Hippocampal formation (tissue), 2 donors: ENCODE results near the gene ZNF292.
"Not testable (repeated sequence)": the region's sequence is repeated elsewhere in the genome, so short reads cannot be mapped to it uniquely, and the experiment has no call there.

ENCODE experiments used
- DNase-seq, 2 donors: peaks; one replicate each; lab custom pipeline; 2025; lab: John Stamatoyannopoulos, UW

The ZNF292 gene

DNA sequence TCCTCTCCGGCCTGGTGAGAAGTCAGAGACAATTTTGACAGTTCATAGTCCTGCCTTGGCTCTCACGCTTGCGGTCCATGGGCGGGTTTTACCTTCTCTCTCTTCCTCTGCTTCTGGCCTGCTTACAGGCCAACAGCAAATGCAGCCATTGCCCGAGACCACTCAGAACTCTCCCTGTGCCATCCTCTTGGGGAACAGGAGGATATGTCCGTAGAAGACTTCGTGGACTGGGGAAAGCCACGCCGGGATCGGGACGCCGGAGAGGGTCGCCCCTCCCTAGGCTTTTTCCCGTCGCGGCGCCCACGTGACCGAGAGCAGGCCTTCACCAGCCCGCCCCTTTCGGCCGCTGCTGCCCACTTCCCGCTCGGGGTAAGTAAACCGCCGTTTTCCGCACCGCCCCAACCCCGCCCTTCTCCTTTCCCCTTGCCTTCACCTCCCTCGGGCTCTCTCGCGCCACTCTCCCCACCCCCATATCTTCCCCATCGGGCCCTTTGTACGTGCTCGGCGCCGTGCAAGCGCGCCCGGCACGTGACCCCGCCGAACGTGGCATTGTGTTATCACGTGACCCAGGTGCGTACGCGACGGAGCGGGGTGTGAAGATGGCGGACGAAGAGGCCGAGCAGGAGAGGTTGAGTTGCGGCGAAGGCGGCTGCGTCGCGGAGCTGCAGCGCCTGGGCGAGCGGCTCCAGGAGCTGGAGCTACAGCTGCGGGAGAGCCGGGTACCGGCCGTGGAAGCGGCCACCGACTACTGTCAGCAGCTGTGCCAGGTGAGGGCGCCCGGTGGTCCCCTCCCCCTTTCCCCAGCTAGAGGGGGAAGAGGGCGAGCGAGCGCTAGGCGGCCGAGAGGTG is at the start of gene ZNF292:
Gene ZNF292, plus strand, starts transcription at position 573 of the 849 bp plus-strand sequence. Its CDS starts 27 bp downstream, at position 600.
- DNase-seq, result peak; percentile 94 to 96

DNA sequence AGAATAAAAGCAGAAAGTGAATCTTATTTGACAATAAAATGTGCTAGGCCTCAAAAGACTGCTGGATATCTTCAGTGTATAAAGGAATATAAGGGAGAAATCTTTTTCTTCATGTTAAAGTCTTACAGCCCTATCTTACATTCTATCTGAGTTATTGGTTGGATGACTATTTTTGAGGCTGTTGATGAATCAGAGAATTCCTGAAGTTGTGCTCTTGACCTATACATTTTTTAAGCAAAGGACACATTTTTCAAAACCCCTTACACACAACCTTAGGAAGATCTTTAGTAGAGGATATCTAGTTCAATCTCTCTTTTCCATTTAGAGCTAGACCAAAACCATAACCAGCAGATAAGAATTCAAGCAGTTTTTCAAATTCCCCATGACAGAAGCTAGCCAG is 49.5 kb upstream of the ZNF292 start:
- no peak for DNase-seq

DNA sequence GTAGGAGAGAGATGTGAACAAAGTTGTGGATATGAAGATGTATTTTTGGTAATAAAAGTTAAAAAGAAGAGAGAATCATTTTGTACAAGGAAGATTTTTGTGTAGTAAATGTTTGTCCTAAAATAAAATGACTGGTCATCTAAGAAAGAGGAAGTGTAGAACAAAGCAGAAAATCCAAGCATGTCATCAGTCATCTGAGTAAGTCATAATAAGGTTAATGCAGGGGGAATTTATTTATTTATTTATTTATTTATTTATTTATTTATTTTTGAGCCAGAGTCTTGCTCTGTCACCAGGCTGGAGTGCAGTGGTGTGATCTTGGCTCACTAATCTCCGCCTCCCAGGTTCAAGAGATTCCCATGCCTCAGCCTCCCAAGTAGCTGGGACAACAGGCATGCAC is 44.7 kb upstream of the ZNF292 start:
- no peak for DNase-seq

DNA sequence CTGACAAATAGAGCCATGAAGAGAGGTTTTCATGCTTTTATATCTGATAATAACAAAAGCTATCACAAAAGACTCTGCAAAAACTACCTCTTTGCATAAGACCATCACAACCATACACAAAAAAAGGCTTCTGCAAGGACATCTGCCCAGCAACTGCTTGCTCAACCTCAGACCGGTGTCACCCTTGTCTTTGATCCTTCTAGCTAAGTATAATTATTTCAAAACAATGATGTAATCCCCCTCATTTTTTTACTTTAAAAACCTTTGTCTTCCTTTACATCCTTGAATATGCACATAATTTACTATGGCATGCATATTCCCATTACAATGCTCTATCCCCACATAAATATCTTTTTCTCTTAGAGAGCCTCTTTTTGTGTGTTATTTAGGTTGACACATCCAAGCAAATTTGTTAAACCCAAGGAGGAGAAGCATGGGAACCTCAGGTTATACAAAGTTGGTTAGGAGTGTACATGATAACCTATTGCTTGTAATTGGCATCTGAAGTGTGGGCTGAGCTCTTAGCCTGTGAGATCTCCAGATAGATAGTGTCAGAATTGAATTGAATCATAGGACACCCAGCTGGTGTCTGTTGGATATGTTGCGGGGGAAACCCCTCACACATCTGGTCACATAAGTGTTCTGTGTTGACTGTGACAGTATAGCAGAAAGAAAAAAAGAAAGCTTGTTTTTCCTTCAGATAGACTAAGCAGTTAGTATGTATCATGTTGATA is 39.8 kb upstream of the ZNF292 start:
- DNase-seq, result no peak

DNA sequence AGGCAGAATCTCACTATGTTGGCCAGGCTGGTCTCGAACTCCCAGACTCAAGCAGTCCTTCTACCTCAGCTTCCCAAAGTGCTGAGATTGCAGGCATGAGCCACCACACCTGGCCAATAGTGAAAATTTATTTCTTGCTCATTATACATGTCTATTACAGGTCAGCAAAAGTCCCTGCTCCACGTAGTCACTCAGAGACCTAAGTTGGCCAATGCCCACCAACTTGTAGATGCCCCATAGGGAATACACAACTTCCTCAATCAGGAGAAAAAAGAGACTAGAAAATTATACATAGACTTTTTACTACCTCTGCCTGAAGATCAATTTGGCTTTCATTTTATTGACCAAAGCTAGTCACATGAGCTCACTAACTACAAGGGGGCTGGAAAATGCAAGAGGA is 38.4 kb upstream of the ZNF292 start:
- no peak for DNase-seq

DNA sequence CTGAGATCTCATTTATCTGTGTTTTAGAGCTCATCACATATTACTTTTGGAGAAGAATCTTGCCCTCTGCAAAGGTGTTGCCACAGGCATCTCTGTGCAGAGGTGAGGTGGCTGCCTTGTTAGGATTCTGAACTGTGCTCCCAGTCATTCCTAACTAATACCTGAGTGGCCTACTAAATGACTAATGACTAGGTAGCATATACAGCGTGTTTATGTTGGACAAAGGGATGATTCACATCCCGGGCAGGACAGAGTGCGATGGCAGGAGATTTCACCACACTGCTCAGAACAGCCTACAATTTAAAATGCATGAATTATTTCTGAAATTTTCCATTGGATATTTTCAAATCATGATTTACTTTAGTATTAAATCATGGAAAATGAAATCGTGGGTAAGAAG is 37.3 kb upstream of the ZNF292 start:
- DNase-seq, result no peak

DNA sequence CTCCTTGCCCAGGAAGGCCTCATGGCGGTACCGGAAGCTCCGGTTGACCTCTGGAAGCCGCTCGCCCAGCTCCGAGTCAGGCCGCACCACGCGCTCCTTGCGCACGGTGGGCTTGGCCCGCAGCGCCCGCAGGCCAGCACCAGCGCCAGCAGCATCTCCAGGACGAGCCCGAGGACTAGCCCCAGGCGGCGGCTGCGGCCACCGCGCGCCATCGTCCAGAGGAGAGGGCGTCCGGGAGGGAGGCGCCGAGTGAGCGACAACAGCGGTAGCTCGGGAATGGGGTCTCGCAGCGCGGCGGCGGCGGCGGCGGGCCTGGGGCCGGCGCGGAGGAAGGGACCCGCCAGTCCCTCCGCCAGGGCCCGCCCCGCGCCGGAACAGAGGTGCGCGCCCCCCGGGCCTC is 32.9 kb upstream of the ZNF292 start:
- DNase-seq, result no peak

DNA sequence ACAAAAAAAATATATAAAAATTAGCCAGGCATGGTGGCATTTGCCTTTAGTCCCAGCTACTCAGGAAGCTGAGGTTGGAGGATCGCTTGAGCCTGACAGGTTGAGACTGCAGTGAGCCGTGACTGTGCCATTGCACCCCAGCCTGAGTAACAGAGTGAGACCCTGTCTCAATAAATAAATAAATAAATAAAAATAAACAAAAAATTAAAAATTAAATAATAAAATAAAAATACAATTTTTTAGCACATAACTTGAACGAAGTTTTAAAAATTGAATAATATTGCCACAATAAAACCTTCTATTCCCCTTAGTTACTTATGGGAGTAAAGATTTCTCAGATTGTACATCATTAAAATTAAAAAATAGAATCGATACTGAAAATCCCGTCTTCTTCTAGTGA is 31.3 kb upstream of the ZNF292 start:
- no peak for DNase-seq

DNA sequence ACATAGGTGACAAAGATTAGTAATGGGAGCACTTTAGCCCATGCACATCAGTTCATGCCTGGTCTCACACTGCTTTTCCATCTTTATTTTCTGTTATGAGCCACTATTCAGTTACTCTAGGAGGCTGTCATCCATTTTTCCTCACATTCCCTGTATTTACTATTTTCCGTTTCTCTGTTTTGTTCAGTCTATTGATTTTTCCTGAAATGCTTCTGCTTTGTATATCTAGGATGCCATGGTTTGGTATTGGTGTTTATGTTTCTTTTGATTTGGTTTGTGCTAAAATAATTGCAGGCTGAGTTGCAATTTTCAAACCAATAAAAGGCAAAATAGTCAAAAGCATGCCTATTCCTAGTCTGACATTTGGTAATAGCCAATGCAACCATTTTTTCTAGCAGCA is 28.9 kb upstream of the ZNF292 start:
- no peak for DNase-seq

DNA sequence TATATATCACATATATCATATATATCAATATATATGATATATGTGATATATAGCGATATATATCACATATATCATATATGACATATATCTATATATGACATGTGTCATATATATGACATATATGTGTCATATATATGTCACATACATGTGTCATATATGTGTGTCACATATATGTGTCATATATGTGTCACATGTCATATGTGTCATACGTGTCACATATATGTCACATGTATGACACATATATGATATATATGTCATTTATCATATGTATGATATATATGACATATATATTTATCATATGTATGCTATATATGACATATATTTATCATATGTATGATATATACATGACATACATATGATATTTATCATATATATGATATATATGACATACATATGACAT is 27.6 kb upstream of the ZNF292 start:
- DNase-seq, result no peak

DNA sequence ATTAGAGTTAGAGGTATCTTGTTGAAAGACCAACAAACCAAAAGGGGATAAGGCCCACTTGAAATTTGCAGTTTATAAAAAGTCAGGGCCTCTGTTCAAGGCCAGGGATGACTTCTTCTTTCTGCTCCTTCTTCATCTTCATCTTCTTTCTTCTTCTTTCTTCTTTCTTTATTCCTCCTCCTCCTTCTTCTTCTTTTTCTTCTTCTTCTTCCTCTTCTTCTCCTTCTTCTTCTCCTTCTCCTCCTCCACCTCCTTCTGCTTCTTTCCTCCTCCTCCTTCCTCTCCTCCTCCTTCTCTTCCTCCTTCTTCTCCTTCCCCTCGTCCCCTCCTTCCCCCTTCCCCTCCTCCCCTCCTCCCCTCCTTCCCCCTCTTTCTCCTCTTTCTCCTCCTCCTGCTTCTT is 18.4 kb upstream of the ZNF292 start:
- no peak for DNase-seq

DNA sequence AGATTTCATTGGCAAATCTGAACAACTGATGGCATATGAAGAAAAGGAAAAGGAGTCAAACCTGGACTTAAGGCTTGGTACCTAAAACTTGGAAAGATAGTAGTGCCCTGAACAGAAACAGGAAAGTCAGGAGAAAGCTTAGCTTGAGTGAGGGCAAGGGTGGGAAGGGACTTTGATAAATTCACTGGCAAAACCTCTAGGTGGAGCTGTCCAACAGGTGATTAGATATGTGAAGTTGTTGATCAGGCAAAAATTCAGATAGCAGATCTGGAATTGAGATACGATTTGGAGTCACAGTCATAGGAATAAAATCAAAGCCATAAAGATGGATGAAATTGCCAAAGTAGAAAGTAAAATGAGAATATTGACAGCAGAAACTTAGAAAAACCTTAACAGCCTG is 16.1 kb upstream of the ZNF292 start:
- peak in 1 of 2 donors; percentile 45 for DNase-seq

DNA sequence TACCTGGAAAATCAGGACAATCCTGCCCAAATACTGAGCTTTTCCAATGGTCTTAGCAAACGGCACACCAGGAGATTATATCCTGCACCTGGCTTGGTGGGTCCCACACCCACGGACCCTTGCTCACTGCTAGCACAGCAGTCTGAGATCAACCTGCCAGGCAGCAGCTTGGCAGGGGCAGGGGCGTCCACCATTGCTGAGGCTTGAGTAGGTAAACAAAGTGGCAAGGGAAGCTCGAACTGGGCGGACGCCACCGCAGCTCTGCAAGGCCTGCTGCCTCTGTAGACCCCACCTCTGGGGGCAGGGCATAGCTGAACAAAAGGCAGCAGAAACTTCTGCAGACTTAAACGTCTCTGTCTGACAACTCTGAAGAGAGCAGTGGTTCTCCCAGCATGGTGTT is 15.4 kb upstream of the ZNF292 start:
- DNase-seq, result not testable (repeated sequence)

DNA sequence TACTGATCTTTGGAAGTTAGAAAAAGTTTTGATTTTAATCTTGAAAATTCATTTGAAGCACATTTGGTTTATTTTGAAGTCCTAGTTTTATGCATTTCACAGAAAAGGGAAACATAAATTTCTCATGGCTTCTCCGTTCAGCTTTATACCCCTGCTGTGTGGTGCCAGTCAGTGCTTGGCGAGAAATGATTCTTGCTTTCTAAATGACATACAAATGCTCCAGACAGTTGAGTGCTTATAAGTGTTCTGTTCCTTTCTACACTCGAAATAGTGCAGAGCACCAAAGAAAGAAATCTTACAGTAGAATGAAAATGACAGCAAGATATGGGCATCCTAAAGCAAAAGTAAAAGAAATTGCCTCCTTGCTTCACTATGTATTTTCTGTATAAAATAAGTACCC is 9.0 kb upstream of the ZNF292 start:
- DNase-seq, result no peak

DNA sequence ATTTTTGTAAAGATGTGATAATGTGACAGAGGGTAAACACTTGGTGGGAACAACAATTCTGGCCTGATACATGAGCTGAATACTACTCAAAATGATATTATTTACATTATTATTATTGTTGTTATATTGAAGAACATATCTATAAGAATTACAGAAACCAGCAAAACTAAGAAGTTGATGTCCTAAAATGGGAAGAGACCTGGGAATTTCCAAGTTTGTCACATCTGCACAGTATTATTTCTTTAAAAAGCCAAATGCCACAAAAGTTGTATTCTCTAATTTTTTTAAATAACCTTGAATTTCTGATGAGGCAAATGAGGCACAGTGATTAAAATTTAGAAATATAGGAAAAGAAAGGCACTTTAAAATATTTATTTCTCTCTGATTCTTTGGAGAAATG is 5.0 kb upstream of the ZNF292 start:
- no peak for DNase-seq

DNA sequence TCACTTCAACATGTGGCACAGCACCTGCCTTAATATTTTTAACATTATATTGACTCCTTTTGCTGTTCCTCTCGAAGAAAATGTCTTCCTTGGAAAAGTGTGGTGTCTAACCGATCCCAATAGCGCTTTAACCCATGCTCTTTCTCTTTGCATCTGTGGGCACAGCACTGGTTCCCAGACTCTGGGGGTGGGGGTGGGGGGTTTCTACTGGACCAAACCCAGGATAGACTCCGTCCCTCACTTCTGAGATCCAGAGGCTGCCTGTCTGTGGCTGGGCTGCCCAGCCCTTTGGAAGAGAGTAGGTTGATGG is 3.9 kb upstream of the ZNF292 start:
- DNase-seq, result peak in 1 of 2 donors; percentile 34

DNA sequence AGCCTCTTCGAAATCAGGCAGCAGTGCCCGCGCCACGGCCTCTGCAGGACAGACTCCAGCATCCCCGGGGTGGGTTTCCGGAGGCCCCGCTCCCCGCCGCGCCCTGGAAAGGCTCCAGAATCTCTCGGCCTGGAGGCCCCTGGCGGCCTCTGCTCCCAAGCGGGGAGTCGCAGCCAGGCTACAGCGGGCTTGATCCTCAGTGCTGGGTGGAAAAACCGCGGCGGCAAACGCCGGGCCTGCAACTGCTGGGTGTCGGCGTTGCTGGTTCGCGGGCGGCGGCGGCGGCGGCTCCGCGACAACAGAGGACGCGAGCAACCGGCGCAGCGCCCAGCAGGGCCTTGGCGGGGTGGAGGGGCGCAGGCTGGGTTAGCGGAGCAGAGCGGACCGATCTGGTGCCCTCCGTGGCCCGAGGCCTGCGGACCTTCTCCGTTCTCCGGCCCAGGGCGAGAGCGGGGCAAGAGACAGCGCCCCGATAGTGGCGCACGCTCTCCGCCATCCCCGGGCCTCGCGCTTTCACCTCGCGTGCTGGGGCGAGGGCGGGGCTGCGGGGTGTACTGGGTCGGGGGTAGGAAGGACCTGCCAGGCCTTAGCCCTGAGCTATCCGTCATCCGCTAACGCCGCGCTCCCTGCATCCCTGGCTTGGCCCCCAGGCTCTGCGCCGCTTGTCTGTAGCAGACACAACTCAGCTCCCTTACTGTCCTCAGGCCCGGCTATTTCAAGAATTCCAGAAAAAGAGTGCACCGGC is 3.4 kb upstream of the ZNF292 start:
- peak; percentile 51 to 86 for DNase-seq

DNA sequence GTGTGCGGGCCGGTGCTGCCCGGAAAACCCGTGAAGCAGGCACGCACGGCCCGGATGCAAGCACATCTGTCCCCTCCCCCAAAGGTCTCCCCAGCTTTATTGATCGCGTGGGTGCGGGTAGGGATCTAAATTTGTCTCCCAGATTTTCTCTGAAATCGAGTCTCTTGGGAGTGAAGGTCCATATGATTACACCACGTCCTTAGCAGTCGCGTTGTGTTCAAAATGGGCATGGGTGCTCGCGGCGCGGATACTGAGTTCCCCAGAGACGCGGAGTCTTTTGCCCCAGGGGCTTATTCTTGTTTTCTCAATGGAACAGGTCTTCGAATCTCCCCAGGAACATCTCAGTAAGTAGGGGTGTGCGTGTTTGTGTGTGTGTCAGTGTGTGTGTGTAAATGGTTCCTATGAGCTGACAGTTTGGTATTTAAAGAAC is 2.8 kb upstream of the ZNF292 start:
- peak in 1 of 2 donors; percentile 41 for DNase-seq

DNA sequence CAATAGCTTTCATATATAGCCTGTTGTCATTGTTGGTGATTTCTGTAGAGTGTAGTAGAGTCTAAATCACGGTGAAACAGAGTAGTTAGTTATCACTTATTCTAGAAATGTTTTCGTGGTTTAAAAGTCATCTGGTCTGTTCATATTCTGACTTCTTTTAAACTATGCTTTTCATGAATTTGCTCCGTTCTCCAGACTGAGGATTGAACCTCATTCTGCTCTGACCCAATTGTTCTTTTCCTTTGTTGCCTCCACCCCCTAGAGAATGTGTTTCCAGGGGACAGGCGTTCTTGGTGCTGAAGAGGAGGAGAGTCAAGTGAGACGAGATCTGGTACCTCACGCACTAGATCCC is 748 bp upstream of the ZNF292 start:
- peak in 1 of 2 donors; percentile 80 for DNase-seq

DNA sequence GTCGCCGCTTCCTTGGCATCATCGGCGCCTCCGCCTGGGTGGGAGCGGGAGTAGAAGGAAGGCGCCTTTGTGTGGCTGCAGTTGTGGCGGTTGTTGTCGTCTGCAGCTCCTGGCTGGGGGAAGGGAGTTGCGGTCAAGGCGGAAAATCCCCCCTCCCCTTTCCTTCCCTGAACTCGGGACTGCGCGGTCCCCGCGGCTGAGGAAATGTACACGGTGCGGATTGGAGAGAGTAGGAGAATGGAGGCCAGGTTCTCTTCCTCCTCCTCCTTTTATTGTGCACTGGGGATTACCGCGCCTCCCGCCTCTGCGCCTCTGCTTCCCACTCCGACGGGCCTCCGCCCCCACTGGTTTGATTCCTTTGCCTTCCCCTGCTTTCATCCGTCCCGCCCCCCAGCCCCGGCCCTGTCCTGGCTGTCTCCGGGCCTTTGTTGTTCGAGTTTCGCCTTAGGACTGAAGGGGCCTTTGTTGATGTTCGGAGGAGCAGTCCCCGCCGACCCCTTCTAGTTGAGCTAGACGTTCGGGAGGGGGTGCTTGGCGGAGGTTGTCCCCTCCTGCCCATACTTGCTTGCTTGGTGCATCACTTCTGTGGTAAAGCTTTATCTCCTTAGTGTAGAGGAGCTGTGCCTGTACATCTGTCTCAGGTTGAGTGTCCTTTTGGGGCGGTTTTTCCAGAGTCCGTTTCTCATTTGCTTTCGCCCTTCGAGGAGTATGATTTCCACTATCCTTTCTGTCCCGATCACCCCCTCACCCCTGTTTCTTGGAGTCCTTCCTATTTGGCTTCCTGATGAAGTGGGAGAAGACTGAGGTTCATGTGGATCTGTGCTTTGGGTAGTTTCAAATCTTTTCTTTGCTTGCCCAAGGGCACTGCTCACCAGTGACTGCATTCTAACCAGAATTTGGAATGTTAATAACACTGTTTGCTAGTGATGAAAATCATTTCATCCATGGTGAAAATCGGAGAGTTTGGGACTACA is 764 bp downstream of the ZNF292 start:
- no peak for DNase-seq

DNA sequence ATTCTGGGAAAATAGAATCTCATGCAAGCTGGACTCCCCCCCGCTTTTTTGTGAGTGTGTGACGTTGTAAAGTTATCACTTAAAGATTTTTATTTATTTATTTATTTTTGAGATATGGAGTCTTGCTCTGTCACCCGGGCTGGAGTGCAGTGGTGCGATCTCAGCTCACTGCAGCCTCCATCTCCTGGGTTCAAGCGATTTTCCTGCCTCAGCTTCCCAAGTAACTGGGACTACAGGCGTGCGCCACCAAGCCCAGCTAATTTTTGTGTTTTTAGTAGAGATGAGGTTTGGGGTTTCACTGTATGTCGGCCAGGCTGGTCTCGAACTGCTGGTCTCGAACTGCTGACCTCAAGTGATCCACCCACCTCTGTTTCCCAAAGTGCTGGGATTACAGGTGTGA is 2.2 kb downstream of the ZNF292 start:
- not testable (repeated sequence) for DNase-seq

DNA sequence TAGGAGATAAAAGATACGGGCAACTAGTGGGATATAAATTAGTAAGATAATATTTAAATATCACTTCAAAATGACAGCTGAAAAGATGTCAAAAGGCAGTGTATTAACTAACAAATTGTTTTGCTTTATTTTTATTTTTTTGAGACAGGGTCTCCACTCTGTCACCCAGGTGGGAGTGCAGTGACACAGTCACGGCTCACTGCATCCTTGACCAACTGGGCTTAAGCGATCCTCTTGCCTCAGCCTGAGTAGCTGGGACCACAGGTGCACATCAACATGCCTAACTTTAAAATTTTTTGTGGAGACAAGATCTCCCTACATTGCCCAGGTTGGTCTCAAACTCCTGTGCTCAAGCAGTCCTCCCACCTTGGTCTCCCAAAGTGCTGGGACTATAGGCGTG is 5.9 kb downstream of the ZNF292 start:
- no peak for DNase-seq
